NB4 (cell line): ENCODE results near the gene CIB4.

Experiments
- POLR2A ChIP-seq: IDR thresholded peaks from 2 replicates; pipeline ENCODE4 v1.6.1; 2011; ENCODE audit warnings: mild to moderate bottlenecking; ENCODE audit not compliant: insufficient read length; ENCODE audit errors: extremely low read depth
- TF ChIP-seq, protein P1 (sequence below): IDR thresholded peaks from one replicate; pipeline ENCODE4 v1.5.1; 2012; ENCODE audit warnings: low read depth, low read length

DNA sequence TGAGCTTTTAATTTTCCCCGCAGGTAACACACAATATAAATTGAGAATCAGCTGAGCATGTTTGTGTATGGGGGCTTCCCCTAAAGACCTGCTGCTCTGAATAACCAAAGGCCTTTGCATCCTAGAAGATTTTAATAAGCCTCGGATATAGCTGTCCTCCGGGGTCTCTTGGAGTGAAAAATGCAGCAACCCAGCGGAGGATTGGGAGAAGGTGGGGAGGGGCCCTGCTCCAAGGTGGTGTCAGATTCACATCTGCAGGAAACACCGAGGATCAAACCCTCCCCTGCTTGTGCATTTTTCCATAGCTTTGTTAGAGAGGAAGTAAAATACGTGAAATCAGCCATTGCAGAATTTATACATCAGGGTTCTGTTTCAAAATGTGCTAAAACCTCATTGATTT is 100.2 kb downstream of the CIB4 start:
- TF ChIP-seq, protein P1, sequence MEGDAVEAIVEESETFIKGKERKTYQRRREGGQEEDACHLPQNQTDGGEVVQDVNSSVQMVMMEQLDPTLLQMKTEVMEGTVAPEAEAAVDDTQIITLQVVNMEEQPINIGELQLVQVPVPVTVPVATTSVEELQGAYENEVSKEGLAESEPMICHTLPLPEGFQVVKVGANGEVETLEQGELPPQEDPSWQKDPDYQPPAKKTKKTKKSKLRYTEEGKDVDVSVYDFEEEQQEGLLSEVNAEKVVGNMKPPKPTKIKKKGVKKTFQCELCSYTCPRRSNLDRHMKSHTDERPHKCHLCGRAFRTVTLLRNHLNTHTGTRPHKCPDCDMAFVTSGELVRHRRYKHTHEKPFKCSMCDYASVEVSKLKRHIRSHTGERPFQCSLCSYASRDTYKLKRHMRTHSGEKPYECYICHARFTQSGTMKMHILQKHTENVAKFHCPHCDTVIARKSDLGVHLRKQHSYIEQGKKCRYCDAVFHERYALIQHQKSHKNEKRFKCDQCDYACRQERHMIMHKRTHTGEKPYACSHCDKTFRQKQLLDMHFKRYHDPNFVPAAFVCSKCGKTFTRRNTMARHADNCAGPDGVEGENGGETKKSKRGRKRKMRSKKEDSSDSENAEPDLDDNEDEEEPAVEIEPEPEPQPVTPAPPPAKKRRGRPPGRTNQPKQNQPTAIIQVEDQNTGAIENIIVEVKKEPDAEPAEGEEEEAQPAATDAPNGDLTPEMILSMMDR = no peak
- no peak for TF ChIP-seq POLR2A
